GM12878 (cell line): ENCODE results near the gene SHROOM1. TPM values are rescaled to one million over a fixed set of nuclear protein-coding genes. Genes with fewer than 3 reads are reported as not detected.
A peak's percentile ranks its signal among the peaks of the same experiment; 100 is the strongest.

Source experiments
- CBFB ChIP-seq: IDR thresholded peaks from 2 replicates; pipeline ENCODE4 v1.6.1; 2016; ENCODE audit warnings: antibody characterized with exemption, low read depth
- CREB1 ChIP-seq: IDR thresholded peaks from 2 replicates; pipeline ENCODE4 v1.6.1; 2012; ENCODE audit warnings: low read depth, mild to moderate bottlenecking, inconsistent platforms
- DPF2 ChIP-seq: fragments of 450-650 bp; IDR thresholded peaks from 2 replicates; pipeline ENCODE4 v1.6.1; 2017; ENCODE audit warnings: mild to moderate bottlenecking
- EGR1 ChIP-seq, 2 experiments: IDR thresholded peaks; 1 replicate in 1 of 2; 2 replicates in 1 of 2; pipeline ENCODE4 v1.6.1; 2011 to 2012; ENCODE audit warnings: low read depth in 2 of 2, low read length in 2 of 2, borderline replicate concordance in 1 of 2, mild to moderate bottlenecking in 1 of 2, moderate library complexity in 1 of 2
- IKZF2 ChIP-seq, 2 experiments: fragments of 450-650 bp; IDR thresholded peaks; 2 replicates each; pipeline ENCODE4 v1.6.1; 2017; ENCODE audit warnings: mild to moderate bottlenecking in 2 of 2, moderate library complexity in 2 of 2
- IRF4 ChIP-seq: IDR thresholded peaks from 2 replicates; pipeline ENCODE4 v1.6.1; 2011; ENCODE audit warnings: low read depth, low read length
- PAX8 ChIP-seq: fragments of 450-650 bp; IDR thresholded peaks from 2 replicates; pipeline ENCODE4 v1.6.1; 2017; ENCODE audit warnings: mild to moderate bottlenecking, moderate library complexity
- POLR2AphosphoS2 ChIP-seq: IDR thresholded peaks from 2 replicates; pipeline ENCODE4 v1.6.1; 2011; ENCODE audit warnings: low read depth, mild to moderate bottlenecking, low read length, improper control_type of control experiment, moderate library complexity
- RELA ChIP-seq: fragments of 450-650 bp; IDR thresholded peaks from 2 replicates; pipeline ENCODE4 v1.8.0; 2014; ENCODE audit warnings: borderline replicate concordance; ENCODE audit not compliant: partially characterized antibody
- RUNX3 ChIP-seq: IDR thresholded peaks from 2 replicates; pipeline ENCODE4 v1.6.1; 2012; ENCODE audit warnings: low read length, inconsistent platforms
- SIN3A ChIP-seq: IDR thresholded peaks from 2 replicates; pipeline ENCODE4 v1.6.1; 2012; ENCODE audit warnings: low read depth, low read length, improper control_type of control experiment
- SIX5 ChIP-seq: IDR thresholded peaks from 2 replicates; pipeline ENCODE4 v1.6.1; 2011; ENCODE audit warnings: mild to moderate bottlenecking, low read depth, low read length, moderate library complexity; ENCODE audit not compliant: severe bottlenecking
- SMAD1 ChIP-seq: fragments of 450-650 bp; IDR thresholded peaks from 2 replicates; pipeline ENCODE4 v1.6.1; 2018; ENCODE audit warnings: mild to moderate bottlenecking, low read depth; ENCODE audit not compliant: partially characterized antibody
- SPI1 ChIP-seq: IDR thresholded peaks from 2 replicates; pipeline ENCODE4 v1.6.1; 2011; ENCODE audit warnings: low read depth, mild to moderate bottlenecking, low read length, moderate library complexity, borderline replicate concordance; ENCODE audit not compliant: insufficient read depth
- SREBF2 ChIP-seq: IDR thresholded peaks from 2 replicates; pipeline ENCODE4 v1.6.1; 2012; ENCODE audit warnings: mild to moderate bottlenecking, low read length
- STAT3 ChIP-seq: IDR thresholded peaks from 2 replicates; pipeline ENCODE4 v1.6.1; 2011; ENCODE audit warnings: low read depth, low read length, improper control_type of control experiment
- SUZ12 ChIP-seq: fragments of 200-600 bp; sonication (generic); IDR thresholded peaks from one replicate; pipeline ENCODE4 v1.6.1; 2018; ENCODE audit warnings: antibody characterized with exemption, mild to moderate bottlenecking; ENCODE audit not compliant: unreplicated experiment
- ZBED1 ChIP-seq: IDR thresholded peaks from 2 replicates; pipeline ENCODE4 v1.6.1; 2016; ENCODE audit warnings: borderline replicate concordance
- ZNF207 ChIP-seq: fragments of 450-650 bp; IDR thresholded peaks from 2 replicates; pipeline ENCODE4 v1.6.1; 2014; ENCODE audit warnings: antibody characterized with exemption, mild to moderate bottlenecking, borderline replicate concordance
- ZNF24 ChIP-seq: fragments of 450-650 bp; IDR thresholded peaks from 2 replicates; pipeline ENCODE4 v1.6.1; 2017; ENCODE audit warnings: antibody characterized with exemption, mild to moderate bottlenecking
- polyA plus RNA-seq, 11 experiments: library from polyadenylated mRNA; depleted of rRNA in 4 of 11; unstranded in 6 of 11; stranded (reverse) in 5 of 11; fragments of >200 nt; fragmentation: Nextera tagmentation in 4 of 11; fragmentation: Illumina TruSeq in 1 of 11; extraction: Ambion mirVana in 4 of 11; extraction: Trizol in 1 of 11; gene quantifications; 1 replicate in 1 of 11; 2 replicates in 10 of 11; pipeline versions ENCODE4 v1.2.1 to v1.2.3, GENCODE V29; 2011 to 2016; ENCODE audit warnings: inconsistent platforms in 2 of 11, missing spikeins in 2 of 11, low read depth in 1 of 11
- total RNA-seq, 4 experiments: library from RNA; depleted of rRNA in 3 of 4; stranded (reverse); fragments of >200 nt in 3 of 4; fragmentation: Illumina TruSeq in 1 of 4; extraction: Trizol in 1 of 4; gene quantifications; 2 replicates each; pipeline versions ENCODE4 v1.2.1 to v1.2.3, GENCODE V29; 2013 to 2021
- TF ChIP-seq, protein P1 (sequence below): fragments of 450-650 bp; IDR thresholded peaks from 2 replicates; pipeline ENCODE4 v1.6.1; 2018; ENCODE audit warnings: borderline replicate concordance, mild to moderate bottlenecking; ENCODE audit not compliant: partially characterized antibody
- TF ChIP-seq, protein P2 (sequence below): fragments of 450-650 bp; IDR thresholded peaks from 2 replicates; pipeline ENCODE4 v1.6.1; 2017; ENCODE audit warnings: low read depth, mild to moderate bottlenecking, moderate library complexity
- TF ChIP-seq, protein P3 (sequence below): fragments of 450-650 bp; IDR thresholded peaks from 2 replicates; pipeline ENCODE4 v1.6.1; 2017; ENCODE audit warnings: mild to moderate bottlenecking, low read depth, inconsistent platforms; ENCODE audit not compliant: poor library complexity, severe bottlenecking

Gene SHROOM1
- total and polyA plus RNA-seq, 10 of the 15 experiments (the other 5 are each of a cell fraction or from before 2014, with no cell fraction given): 0.05 to 3.9 (median 1.3) TPM

DNA sequence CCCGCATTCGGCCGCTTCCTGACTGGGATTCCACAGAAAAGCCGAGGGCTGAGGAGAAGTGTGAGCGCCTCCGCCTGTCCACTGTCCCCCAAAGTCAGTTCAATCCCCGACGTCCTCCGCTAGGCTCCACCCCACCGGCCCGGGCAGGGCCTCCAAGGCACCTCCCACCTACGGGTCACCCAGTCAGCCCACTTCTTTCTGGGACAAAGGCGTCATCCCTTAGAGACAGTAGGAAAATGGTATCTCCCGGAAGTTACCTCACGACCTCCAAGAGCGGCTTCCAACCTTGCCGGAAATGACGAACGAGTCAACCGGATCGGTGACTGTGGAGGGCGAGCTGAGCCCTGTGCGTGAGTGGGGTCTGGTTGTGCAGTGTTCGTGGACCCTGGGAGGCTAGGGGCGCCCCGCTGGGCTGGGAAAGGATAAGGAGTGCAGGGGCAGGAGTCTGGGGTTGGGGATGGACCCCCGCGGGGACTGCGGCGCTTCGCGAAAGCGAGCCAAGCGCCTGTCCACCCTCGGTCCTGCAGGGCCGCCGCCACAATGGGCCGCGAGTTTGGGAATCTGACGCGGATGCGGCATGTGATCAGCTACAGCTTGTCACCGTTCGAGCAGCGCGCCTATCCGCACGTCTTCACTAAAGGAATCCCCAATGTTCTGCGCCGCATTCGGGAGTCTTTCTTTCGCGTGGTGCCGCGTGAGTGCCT lies 36.0 kb upstream of the SHROOM1 start, which contains the start of the genes GDF9 and UQCRQ (continued):
- TF ChIP-seq DPF2: peak; percentile 70; the same call in 1 of the 2 replicates
- TF ChIP-seq SUZ12: no peak
- 0 out of 2 replicates have a peak, but pooled peaks have one; percentile 8 for TF ChIP-seq SPI1
- peak; percentile 98 for TF ChIP-seq CREB1
- no peak for TF ChIP-seq RUNX3
- TF ChIP-seq, protein P1, sequence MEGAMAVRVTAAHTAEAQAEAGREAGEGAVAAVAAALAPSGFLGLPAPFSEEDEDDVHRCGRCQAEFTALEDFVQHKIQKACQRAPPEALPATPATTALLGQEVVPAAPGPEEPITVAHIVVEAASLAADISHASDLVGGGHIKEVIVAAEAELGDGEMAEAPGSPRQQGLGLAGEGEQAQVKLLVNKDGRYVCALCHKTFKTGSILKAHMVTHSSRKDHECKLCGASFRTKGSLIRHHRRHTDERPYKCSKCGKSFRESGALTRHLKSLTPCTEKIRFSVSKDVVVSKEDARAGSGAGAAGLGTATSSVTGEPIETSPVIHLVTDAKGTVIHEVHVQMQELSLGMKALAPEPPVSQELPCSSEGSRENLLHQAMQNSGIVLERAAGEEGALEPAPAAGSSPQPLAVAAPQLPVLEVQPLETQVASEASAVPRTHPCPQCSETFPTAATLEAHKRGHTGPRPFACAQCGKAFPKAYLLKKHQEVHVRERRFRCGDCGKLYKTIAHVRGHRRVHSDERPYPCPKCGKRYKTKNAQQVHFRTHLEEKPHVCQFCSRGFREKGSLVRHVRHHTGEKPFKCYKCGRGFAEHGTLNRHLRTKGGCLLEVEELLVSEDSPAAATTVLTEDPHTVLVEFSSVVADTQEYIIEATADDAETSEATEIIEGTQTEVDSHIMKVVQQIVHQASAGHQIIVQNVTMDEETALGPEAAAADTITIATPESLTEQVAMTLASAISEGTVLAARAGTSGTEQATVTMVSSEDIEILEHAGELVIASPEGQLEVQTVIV: no peak
- no peak for TF ChIP-seq PAX8
- TF ChIP-seq, protein P2, sequence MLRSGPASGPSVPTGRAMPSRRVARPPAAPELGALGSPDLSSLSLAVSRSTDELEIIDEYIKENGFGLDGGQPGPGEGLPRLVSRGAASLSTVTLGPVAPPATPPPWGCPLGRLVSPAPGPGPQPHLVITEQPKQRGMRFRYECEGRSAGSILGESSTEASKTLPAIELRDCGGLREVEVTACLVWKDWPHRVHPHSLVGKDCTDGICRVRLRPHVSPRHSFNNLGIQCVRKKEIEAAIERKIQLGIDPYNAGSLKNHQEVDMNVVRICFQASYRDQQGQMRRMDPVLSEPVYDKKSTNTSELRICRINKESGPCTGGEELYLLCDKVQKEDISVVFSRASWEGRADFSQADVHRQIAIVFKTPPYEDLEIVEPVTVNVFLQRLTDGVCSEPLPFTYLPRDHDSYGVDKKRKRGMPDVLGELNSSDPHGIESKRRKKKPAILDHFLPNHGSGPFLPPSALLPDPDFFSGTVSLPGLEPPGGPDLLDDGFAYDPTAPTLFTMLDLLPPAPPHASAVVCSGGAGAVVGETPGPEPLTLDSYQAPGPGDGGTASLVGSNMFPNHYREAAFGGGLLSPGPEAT: peak; percentile 66; the same call in 1 of the 2 replicates
- TF ChIP-seq SIN3A: peak; percentile 68; the same call in 1 of the 2 replicates
- TF ChIP-seq, protein P3, sequence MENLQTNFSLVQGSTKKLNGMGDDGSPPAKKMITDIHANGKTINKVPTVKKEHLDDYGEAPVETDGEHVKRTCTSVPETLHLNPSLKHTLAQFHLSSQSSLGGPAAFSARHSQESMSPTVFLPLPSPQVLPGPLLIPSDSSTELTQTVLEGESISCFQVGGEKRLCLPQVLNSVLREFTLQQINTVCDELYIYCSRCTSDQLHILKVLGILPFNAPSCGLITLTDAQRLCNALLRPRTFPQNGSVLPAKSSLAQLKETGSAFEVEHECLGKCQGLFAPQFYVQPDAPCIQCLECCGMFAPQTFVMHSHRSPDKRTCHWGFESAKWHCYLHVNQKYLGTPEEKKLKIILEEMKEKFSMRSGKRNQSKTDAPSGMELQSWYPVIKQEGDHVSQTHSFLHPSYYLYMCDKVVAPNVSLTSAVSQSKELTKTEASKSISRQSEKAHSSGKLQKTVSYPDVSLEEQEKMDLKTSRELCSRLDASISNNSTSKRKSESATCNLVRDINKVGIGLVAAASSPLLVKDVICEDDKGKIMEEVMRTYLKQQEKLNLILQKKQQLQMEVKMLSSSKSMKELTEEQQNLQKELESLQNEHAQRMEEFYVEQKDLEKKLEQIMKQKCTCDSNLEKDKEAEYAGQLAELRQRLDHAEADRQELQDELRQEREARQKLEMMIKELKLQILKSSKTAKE: peak; percentile 73
- TF ChIP-seq ZNF24: no peak
- TF ChIP-seq RELA: no peak
- no peak for TF ChIP-seq SREBF2
- peak; percentile 37 to 53; a peak in 2 of 4 replicates for TF ChIP-seq IKZF2 (IDR thresholded peaks at IDR 0.05)
- TF ChIP-seq ZNF207: no peak
- TF ChIP-seq ZBED1: no peak; the same call in 1 of the 2 replicates
- TF ChIP-seq EGR1 (IDR thresholded peaks at IDR 0.05; ENCODE audit: borderline replicate concordance in 1 of 2, low read depth in 2 of 2, low read length in 2 of 2): no peak; a peak in 1 of 3 replicates
- peak; percentile 65 for TF ChIP-seq SMAD1
- 0 out of 2 replicates have a peak, but pooled peaks have one; percentile 9 for TF ChIP-seq IRF4
- 0 out of 2 replicates have a peak, but pooled peaks have one; percentile 54 for TF ChIP-seq CBFB
- no peak; the same call in 1 of the 2 replicates for TF ChIP-seq STAT3
- TF ChIP-seq POLR2AphosphoS2: peak; percentile 93
- TF ChIP-seq SIX5: peak; percentile 60
